Measurements from ENCODE around the gene CTCFL. TPM values are rescaled to one million over a fixed set of nuclear protein-coding genes. Genes with fewer than 3 reads are reported as not detected.

CTCFL gene
- total RNA-seq, 1 donor from 2014 or later = 0.27 TPM

GRCh38 chr20:57529160-57529585, 4.2 kb upstream of the CTCFL start:
- Mint-ChIP-seq H3K4me3 (no peak overlapping the region), H3K36me3 (no peaks in the 10 kb centered on the region), H3K27me3 (ENCODE audit: low read depth) (peaks cover 63% of the 10 kb centered on the region), H3K4me1 (peaks cover 11% of the 10 kb centered on the region), H3K9me3 (peaks cover 7% of the 10 kb centered on the region), H3K27ac (no peak overlapping the region)
- TF ChIP-seq CTCF (IDR thresholded peaks at IDR 0.05; ENCODE audit: unreplicated experiment) = no peak
- DNase-seq (ENCODE audit: low spot score in 2 of 2, unreplicated experiment in 2 of 2) = no peak

GRCh38 chr20:57528148-57528547, 3.2 kb upstream of the CTCFL start:
- no peak overlapping the region for H3K27ac Mint-ChIP-seq
- H3K4me3 Mint-ChIP-seq = no peak overlapping the region

GRCh38 chr20:57527728-57528127, 2.8 kb upstream of the CTCFL start:
- Mint-ChIP-seq H3K9me3 (no peaks in the 10 kb centered on the region), H3K27me3 (ENCODE audit: low read depth) (peaks cover 55% of the 10 kb centered on the region), H3K36me3 (no peaks in the 10 kb centered on the region), H3K27ac (no peak overlapping the region), H3K4me3 (no peak overlapping the region), H3K4me1 (peaks cover 25% of the 10 kb centered on the region)
- no peak for TF ChIP-seq CTCF (IDR thresholded peaks at IDR 0.05; ENCODE audit: unreplicated experiment)
- no peak for DNase-seq (ENCODE audit: low spot score in 2 of 2, unreplicated experiment in 2 of 2)

More at GRCh38 chr20:57528148-57528547, 3.2 kb upstream of the CTCFL start:
- Mint-ChIP-seq H3K36me3 (no peaks in the 10 kb centered on the region), H3K27me3 (ENCODE audit: low read depth) (peaks cover 55% of the 10 kb centered on the region), H3K4me1 (peaks cover 21% of the 10 kb centered on the region), H3K9me3 (no peaks in the 10 kb centered on the region)
- DNase-seq (ENCODE audit: low spot score in 2 of 2, unreplicated experiment in 2 of 2) = no peak
- no peak for TF ChIP-seq CTCF (IDR thresholded peaks at IDR 0.05; ENCODE audit: unreplicated experiment)

- Mint-ChIP-seq H3K27ac (peak overlapping the region; percentile 6), H3K4me1 (peaks cover 25% of the 10 kb centered on the region)
Observed at GRCh38 chr20:57526885-57527460, 2.0 kb upstream of the CTCFL start.

GRCh38 chr20:57526087-57526884, 1.3 kb upstream of the CTCFL start:
- H3K27ac Mint-ChIP-seq = no peak overlapping the region
- peaks cover 54% of the 10 kb centered on the region for H3K27me3 Mint-ChIP-seq (ENCODE audit: low read depth)
- no peaks in the 10 kb centered on the region for H3K36me3 Mint-ChIP-seq
- H3K4me3 Mint-ChIP-seq = no peak overlapping the region
- H3K4me1 Mint-ChIP-seq = peaks cover 25% of the 10 kb centered on the region
- H3K9me3 Mint-ChIP-seq = no peaks in the 10 kb centered on the region
- no peak for TF ChIP-seq CTCF (IDR thresholded peaks at IDR 0.05; ENCODE audit: unreplicated experiment)
- DNase-seq (ENCODE audit: low spot score in 2 of 2, unreplicated experiment in 2 of 2) = no peak

More at GRCh38 chr20:57526885-57527460, 2.0 kb upstream of the CTCFL start:
- no peaks in the 10 kb centered on the region for H3K36me3 Mint-ChIP-seq
- DNase-seq (ENCODE audit: low spot score in 2 of 2, unreplicated experiment in 2 of 2) = no peak
- no peak overlapping the region for H3K4me3 Mint-ChIP-seq
- TF ChIP-seq CTCF (IDR thresholded peaks at IDR 0.05; ENCODE audit: unreplicated experiment) = no peak
- no peaks in the 10 kb centered on the region for H3K9me3 Mint-ChIP-seq
- peaks cover 53% of the 10 kb centered on the region for H3K27me3 Mint-ChIP-seq (ENCODE audit: low read depth)

All from mesothelial cell of epicardium (in vitro differentiated cells).